Ectodermal cell (in vitro differentiated cells): ENCODE results near the gene KIAA1958.
"Not testable (repeated sequence)": the region's sequence is repeated elsewhere in the genome, so short reads cannot be mapped to it uniquely, and the experiment has no call there.

ENCODE experiments used
- H3K27ac ChIP-seq: 2 replicates; pipeline ENCODE4 v1.7.0; 2013; ENCODE audit warnings: mild to moderate bottlenecking, low read depth, low read length; ENCODE audit not compliant: insufficient read depth, poor library complexity, severe bottlenecking
- H3K27me3 ChIP-seq: 2 replicates; pipeline ENCODE4 v1.7.0; 2013; ENCODE audit warnings: mild to moderate bottlenecking, low read length; ENCODE audit not compliant: insufficient read depth, control insufficient read depth, poor library complexity, severe bottlenecking
- H3K36me3 ChIP-seq: one replicate; pipeline ENCODE4 v1.7.0; 2013; ENCODE audit warnings: low read length; ENCODE audit not compliant: control insufficient read depth, insufficient read depth
- H3K4me1 ChIP-seq: one replicate; pipeline ENCODE4 v1.7.0; 2013; ENCODE audit warnings: low read length; ENCODE audit not compliant: control insufficient read depth, insufficient read depth
- H3K4me3 ChIP-seq: 2 replicates; pipeline ENCODE4 v1.7.0; 2013; ENCODE audit warnings: low read depth, low read length, control low read depth; ENCODE audit not compliant: insufficient read depth
- H3K9me3 ChIP-seq: 2 replicates; pipeline ENCODE4 v1.7.0; 2013; ENCODE audit warnings: mild to moderate bottlenecking, low read length, moderate library complexity; ENCODE audit not compliant: control insufficient read depth
- WGBS, 2 experiments: methylation state at CpG; one replicate each; pipeline ENCODE4 v1.1.7; 2013; ENCODE audit warnings: missing lambda C conversion rate in 2 of 2; 5-methylcytosine and 5-hydroxymethylcytosine counted together

KIAA1958 gene

DNA sequence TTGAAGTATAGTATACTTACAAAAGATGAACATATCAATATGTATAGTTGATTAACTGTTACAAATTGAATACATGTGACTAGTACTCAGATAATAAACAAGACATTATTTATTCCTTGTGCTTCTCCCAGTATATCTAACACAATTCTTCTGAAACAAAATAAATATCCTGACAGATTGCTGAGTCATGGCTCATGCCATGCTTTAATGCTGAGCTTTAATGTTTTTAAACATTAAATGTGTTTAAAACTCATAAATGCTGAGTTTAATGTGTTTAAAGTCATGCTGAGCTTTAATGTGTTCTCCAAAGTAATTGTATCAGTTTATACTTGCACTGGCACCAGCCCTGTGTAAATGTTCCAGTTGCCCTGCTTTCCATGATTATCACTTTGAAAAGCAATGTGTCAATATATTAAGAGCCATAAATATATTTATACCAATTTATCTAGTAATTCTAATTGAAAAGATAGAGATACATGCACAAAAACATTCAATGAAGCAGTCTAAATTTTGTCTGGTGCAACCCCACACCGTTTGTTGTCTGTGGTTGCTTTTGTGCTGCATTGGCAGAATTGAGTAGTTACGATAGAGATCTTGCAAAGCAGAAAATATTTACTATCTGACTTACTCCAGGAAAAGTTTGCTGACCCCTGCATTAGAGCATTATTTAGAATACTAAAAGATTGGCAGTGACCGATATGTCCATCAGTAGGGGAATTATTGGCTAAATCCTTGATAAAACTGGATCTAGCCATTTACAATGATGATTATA, 15.7 kb downstream of the KIAA1958 start:
- H3K27ac ChIP-seq = no peak overlapping the region
- H3K27me3 ChIP-seq = no peaks in the 10 kb centered on the region
- H3K9me3 ChIP-seq = no peaks in the 10 kb centered on the region
- H3K36me3 ChIP-seq = peaks cover 8% of the 10 kb centered on the region
- no peaks in the 10 kb centered on the region for H3K4me1 ChIP-seq
- no peak overlapping the region for H3K4me3 ChIP-seq
- 90 to 92% methylated on average over 3 of the region's 3 CpGs for WGBS, 2 experiments

DNA sequence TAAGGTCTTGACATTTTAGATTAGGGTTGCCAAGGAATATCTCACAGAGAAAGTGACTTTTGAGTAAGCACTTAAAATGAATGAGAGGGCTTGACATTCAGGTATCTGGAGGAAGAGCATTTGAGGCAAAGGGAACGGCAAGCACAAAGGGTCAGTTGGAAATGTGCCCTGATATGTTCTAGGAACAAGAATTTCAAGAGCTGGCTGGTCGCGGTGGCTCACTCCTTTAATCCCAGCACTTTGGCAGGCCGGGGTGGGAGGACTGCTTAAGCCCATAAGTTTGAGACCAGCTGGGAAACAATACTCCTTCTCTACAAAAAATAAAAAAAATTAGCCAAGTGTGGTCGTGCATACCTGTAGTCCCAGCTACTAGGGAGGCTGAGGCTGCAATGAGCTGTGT, 16.5 kb downstream of the KIAA1958 start:
- Histone ChIP-seq H3K4me1 (no peaks in the 10 kb centered on the region), H3K36me3 (peaks cover 8% of the 10 kb centered on the region), H3K27ac (no peak overlapping the region), H3K9me3 (no peaks in the 10 kb centered on the region), H3K27me3 (no peaks in the 10 kb centered on the region), H3K4me3 (no peak overlapping the region)
- 86 to 91% methylated on average over 5 of the region's 5 CpGs for WGBS, 2 experiments

DNA sequence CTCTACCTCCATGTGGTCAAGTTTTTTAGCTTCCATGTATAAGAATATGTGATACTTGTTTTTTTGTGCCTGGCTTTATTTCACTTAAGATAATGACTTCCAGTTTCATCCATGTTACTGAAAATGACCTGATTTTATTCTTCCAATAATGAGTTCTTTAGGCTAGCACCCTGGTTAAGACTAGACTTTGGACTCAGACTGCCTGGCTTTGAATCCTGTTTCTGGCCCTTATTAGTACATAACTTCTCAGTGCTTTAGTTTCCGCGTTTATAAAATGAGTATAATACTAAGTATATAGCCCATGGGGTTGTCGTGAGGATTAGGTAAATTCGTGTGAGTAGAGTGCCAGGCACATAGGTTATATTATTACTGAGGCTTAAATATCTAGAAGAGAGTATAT, 18.5 kb downstream of the KIAA1958 start:
- no peaks in the 10 kb centered on the region for H3K9me3 ChIP-seq
- no peaks in the 10 kb centered on the region for H3K36me3 ChIP-seq
- no peaks in the 10 kb centered on the region for H3K27me3 ChIP-seq
- 96% methylated on average over 4 of the region's 4 CpGs for WGBS, 2 experiments
- H3K27ac ChIP-seq = no peak overlapping the region
- no peak overlapping the region for H3K4me3 ChIP-seq
- no peaks in the 10 kb centered on the region for H3K4me1 ChIP-seq

DNA sequence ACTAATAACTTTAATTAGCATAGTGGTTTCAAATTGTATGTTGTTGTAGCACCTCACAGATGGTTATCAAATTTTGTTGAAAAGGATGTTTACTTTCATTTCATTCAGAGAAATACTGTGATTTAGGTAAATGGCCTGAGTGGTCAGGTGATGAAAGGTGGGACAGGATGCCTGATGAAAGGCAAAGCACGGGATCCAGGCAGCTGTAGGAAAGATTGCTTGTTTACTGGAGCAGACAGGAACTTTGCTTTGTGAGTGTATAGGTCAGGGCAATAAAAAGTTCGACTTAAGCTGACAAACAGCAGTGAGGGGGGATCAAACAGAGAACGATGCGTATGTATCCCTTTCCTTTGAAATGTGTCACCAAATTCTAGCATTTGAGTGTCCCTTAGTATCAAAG, 19.0 kb downstream of the KIAA1958 start:
- Histone ChIP-seq H3K4me3 (no peak overlapping the region), H3K9me3 (no peaks in the 10 kb centered on the region), H3K27me3 (no peaks in the 10 kb centered on the region), H3K36me3 (no peaks in the 10 kb centered on the region), H3K4me1 (no peaks in the 10 kb centered on the region), H3K27ac (no peak overlapping the region)
- 92 to 95% methylated on average over 4 of the region's 4 CpGs for WGBS, 2 experiments

DNA sequence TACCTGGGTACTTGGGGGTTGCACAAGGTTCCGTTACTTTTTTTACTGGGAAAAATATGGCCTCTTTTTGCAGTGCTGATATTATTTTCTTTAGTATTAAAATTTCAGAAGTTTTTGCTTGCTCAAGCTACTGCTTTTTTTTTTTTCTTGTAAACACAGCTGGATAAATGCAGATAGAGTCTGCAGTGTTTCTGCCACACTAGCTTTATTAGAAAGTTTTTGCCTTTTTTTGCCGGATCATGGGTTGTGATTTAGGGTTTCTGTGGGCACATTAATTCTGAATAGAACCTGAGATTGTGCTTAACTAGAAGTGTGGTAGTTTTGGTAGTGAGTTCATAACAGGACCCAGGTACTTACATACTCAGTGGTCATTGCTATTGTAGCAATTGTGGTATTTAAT, 19.9 kb downstream of the KIAA1958 start:
- H3K27me3 ChIP-seq = no peaks in the 10 kb centered on the region
- no peak overlapping the region for H3K4me3 ChIP-seq
- no peak overlapping the region for H3K27ac ChIP-seq
- 97 to 100% methylated on average over 2 of the region's 2 CpGs for WGBS, 2 experiments
- no peaks in the 10 kb centered on the region for H3K9me3 ChIP-seq
- H3K36me3 ChIP-seq = no peaks in the 10 kb centered on the region
- no peaks in the 10 kb centered on the region for H3K4me1 ChIP-seq

DNA sequence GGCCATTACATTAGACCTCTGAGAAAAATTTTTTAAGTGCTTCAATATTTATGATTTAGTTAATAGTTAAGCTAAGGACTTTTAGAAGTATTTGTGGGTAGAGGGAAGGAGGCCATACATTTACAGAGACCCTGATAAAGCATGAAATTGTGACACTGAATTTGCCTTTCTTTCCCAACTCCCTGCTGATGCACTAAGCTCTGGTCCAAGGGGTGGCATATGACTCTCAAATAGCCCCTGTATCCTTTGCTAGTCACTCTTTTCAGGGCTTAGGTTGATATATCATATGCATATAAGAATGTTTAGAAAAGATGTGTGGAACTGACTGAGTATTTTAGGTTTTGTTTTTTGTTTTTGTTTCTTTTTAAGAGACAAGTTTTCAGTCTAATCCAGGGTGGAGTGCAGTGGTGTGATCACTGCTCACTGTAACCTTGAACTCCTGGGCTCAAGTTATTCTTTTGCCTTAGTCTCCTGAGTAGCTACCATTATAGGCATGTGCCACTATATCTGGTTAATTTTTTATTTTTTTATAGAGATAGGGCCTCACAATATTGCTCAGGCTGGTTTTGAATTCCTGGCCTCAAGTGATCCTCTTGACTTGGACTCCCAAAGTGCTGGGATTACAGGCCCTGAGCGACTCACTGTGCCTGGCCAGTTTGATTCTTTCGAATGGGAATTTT, 20.5 kb downstream of the KIAA1958 start:
- Histone ChIP-seq H3K4me3 (no peak overlapping the region), H3K36me3 (no peaks in the 10 kb centered on the region), H3K4me1 (no peaks in the 10 kb centered on the region), H3K27ac (no peak overlapping the region), H3K9me3 (no peaks in the 10 kb centered on the region), H3K27me3 (no peaks in the 10 kb centered on the region)
- WGBS, 2 experiments = 92 to 100% methylated on average over 1 to 2 of the region's 2 CpGs

DNA sequence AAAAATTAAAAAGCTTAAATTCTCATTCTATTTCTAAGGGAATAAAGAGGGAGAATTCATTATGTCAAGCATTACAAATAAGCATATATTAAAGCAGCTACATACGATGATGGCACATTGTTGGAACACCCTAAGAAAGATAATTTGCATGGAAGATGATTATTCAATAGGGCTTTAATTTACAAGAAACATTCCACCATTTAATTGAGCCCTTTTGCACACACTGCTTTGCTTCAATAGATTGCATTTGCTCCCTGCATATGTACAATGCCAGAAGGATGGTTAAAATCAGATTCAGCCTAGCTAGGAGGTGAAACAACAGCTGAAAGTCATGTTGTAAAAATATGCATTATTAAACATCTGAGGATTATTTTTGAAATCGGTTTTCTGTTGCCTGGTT, 21.8 kb downstream of the KIAA1958 start:
- no peaks in the 10 kb centered on the region for H3K36me3 ChIP-seq
- WGBS, 2 experiments = 91 to 100% methylated on average over 1 to 2 of the region's 2 CpGs
- H3K27me3 ChIP-seq = no peaks in the 10 kb centered on the region
- no peak overlapping the region for H3K4me3 ChIP-seq
- no peaks in the 10 kb centered on the region for H3K9me3 ChIP-seq
- no peak overlapping the region for H3K27ac ChIP-seq
- no peaks in the 10 kb centered on the region for H3K4me1 ChIP-seq

DNA sequence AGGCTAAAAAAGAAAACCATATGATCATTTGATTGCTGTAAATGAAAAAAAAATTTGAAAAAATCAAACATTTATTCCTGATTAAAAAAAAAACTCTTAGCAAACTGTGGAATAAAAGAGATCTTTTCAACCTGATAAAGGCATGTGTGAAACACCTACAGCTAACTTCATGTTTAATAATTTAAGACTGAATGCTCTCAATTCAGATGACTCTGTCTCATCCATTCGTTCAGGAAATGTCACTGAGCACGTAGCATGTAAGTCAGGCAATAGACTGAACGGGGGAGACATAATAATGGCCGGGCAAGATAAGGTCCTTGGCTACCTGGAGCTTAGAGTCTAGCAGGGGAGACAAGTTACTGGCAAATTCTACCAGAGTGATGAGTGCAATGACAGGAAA, 25.8 kb downstream of the KIAA1958 start:
- H3K27ac ChIP-seq, H3K4me1 ChIP-seq, H3K36me3 ChIP-seq, H3K27me3 ChIP-seq, H3K4me3 ChIP-seq, H3K9me3 ChIP-seq: not testable (repeated sequence)
- 100% methylated on average over 1 to 2 of the region's 4 CpGs for WGBS, 2 experiments

DNA sequence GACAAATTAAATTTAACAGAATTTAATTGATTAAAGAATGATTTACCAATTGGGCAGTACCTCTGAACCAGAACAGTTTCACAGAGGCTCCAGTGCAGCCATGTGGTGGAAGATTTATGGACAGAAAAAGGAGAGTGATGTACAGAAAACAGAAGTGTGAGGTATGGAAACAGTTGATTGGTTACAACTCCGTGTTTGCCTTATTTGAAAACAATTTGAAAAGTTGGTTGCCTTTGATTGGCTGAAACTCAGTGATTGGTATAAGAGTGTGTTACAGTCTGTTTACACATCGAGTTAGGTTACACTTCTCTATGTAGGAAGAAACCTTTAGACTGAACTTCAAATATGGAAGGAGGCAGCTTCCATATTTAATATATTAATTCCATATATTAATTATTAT, 30.1 kb downstream of the KIAA1958 start:
- no peak overlapping the region for H3K4me3 ChIP-seq
- no peaks in the 10 kb centered on the region for H3K9me3 ChIP-seq
- H3K4me1 ChIP-seq = peaks cover 4% of the 10 kb centered on the region
- no peak overlapping the region for H3K27ac ChIP-seq
- H3K36me3 ChIP-seq = no peaks in the 10 kb centered on the region
- no peaks in the 10 kb centered on the region for H3K27me3 ChIP-seq
- WGBS, 2 experiments = 93% methylated on average over 2 of the region's 2 CpGs

DNA sequence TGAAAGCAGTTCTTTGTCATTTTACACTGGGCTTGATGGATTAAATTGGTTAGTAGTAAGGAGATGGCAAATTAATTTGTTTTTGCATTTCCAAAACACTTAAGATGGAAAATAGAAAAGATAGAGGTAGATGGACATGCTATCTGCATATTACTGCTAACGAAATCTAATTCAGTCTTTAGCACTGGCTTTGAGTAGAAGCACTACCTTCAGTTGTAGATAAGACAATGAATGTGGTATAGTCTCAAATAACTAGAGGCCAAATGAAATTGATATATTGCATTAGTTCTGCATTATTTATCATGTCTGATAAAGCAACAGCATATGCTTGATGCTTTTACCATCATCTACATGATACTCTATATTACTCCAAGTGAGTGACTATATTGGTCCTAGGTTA, 33.4 kb downstream of the KIAA1958 start:
- 95 to 100% methylated on average over 1 of the region's 1 CpG for WGBS, 2 experiments
- H3K4me3 ChIP-seq = no peak overlapping the region

More for the DNA sequence above, 33.4 kb downstream of the KIAA1958 start:
- peaks cover 4% of the 10 kb centered on the region for H3K4me1 ChIP-seq
- no peaks in the 10 kb centered on the region for H3K27me3 ChIP-seq
- no peak overlapping the region for H3K27ac ChIP-seq
- H3K36me3 ChIP-seq = no peaks in the 10 kb centered on the region
- H3K9me3 ChIP-seq = no peaks in the 10 kb centered on the region
